Trophoblast cell (in vitro differentiated cells and primary cell): ENCODE data around the gene AANAT.

Experiments
- DNase-seq, 2 donors: peaks; one replicate each; pipeline ENCODE4 v3.0.0-alpha.2; 2016
- H2AFZ ChIP-seq: 2 replicates; pipeline ENCODE4 v1.6.1; 2013; ENCODE audit warnings: low read length, moderate library complexity, mild to moderate bottlenecking; ENCODE audit not compliant: insufficient read depth, poor library complexity
- H2AK5ac ChIP-seq: 2 replicates; pipeline ENCODE4 v1.6.1; 2013; ENCODE audit warnings: mild to moderate bottlenecking, low read length
- H2BK120ac ChIP-seq: 2 replicates; pipeline ENCODE4 v1.6.1; 2013; ENCODE audit warnings: low read length, mild to moderate bottlenecking, moderate library complexity; ENCODE audit not compliant: insufficient read depth, poor library complexity
- H2BK12ac ChIP-seq: 2 replicates; pipeline ENCODE4 v1.6.1; 2013; ENCODE audit warnings: mild to moderate bottlenecking, low read length, moderate library complexity
- H2BK5ac ChIP-seq: 2 replicates; pipeline ENCODE4 v1.6.1; 2013; ENCODE audit warnings: low read length, low read depth, moderate library complexity, mild to moderate bottlenecking; ENCODE audit not compliant: poor library complexity
- H3K14ac ChIP-seq: 2 replicates; pipeline ENCODE4 v1.6.1; 2013; ENCODE audit warnings: mild to moderate bottlenecking, low read length
- H3K18ac ChIP-seq: 2 replicates; pipeline ENCODE4 v1.6.1; 2013; ENCODE audit warnings: mild to moderate bottlenecking, low read length
- H3K23ac ChIP-seq: 2 replicates; pipeline ENCODE4 v1.6.1; 2013; ENCODE audit warnings: low read length
- H3K27ac ChIP-seq: 2 replicates; pipeline ENCODE4 v1.5.1; 2013; ENCODE audit warnings: low read depth, mild to moderate bottlenecking, inconsistent platforms, low read length, moderate library complexity
- H3K27me3 ChIP-seq: 2 replicates; pipeline ENCODE4 v1.6.1; 2013; ENCODE audit warnings: inconsistent platforms, mild to moderate bottlenecking, low read length, moderate library complexity; ENCODE audit not compliant: insufficient read depth
- H3K36me3 ChIP-seq, 2 experiments: 1 replicate in 1 of 2; 2 replicates in 1 of 2; pipeline ENCODE4 v1.6.1; 2013; ENCODE audit warnings: low read length in 2 of 2, mild to moderate bottlenecking in 2 of 2, moderate library complexity in 1 of 2; ENCODE audit not compliant: insufficient read depth in 2 of 2, control insufficient read depth in 1 of 2
- H3K4ac ChIP-seq: 2 replicates; pipeline ENCODE4 v1.6.1; 2013; ENCODE audit warnings: low read depth, mild to moderate bottlenecking, low read length, moderate library complexity
- H3K4me1 ChIP-seq, 2 experiments: 1 replicate in 1 of 2; 2 replicates in 1 of 2; pipeline ENCODE4 v1.6.1; 2013; ENCODE audit warnings: low read length in 2 of 2, mild to moderate bottlenecking in 2 of 2, moderate library complexity in 1 of 2; ENCODE audit not compliant: insufficient read depth in 2 of 2, control insufficient read depth in 1 of 2
- H3K4me2 ChIP-seq: 2 replicates; pipeline ENCODE4 v1.6.1; 2013; ENCODE audit warnings: inconsistent platforms, mild to moderate bottlenecking, low read length, moderate library complexity
- H3K4me3 ChIP-seq: 2 replicates; pipeline ENCODE4 v1.5.1; 2013; ENCODE audit warnings: mild to moderate bottlenecking, low read depth, low read length, inconsistent platforms
- H3K79me1 ChIP-seq: one replicate; pipeline ENCODE4 v1.6.1; 2013; ENCODE audit warnings: low read length
- H3K79me2 ChIP-seq: 2 replicates; pipeline ENCODE4 v1.6.1; 2013; ENCODE audit warnings: low read length, mild to moderate bottlenecking; ENCODE audit not compliant: control insufficient read depth, insufficient read depth, poor library complexity
- H3K9ac ChIP-seq: 2 replicates; pipeline ENCODE4 v1.6.1; 2013; ENCODE audit warnings: mild to moderate bottlenecking, low read length
- H3K9me3 ChIP-seq: 2 replicates; pipeline ENCODE4 v1.6.1; 2013; ENCODE audit warnings: low read depth, mild to moderate bottlenecking, control low read depth, inconsistent platforms, low read length; ENCODE audit not compliant: insufficient read depth
- H4K12ac ChIP-seq: 2 replicates; pipeline ENCODE4 v1.6.1; 2013; ENCODE audit warnings: low read depth, mild to moderate bottlenecking, low read length, moderate library complexity
- H4K8ac ChIP-seq: 2 replicates; pipeline ENCODE4 v1.6.1; 2013; ENCODE audit warnings: low read depth, mild to moderate bottlenecking, low read length, moderate library complexity
- H4K91ac ChIP-seq: one replicate; pipeline ENCODE4 v1.6.1; 2013; ENCODE audit warnings: low read depth, mild to moderate bottlenecking, low read length, moderate library complexity
- WGBS: extraction: QIAGEN DNeasy Blood & Tissue Kit; methylation state at CpG from one replicate; pipeline ENCODE4 v1.1.7; 2013; ENCODE audit warnings: missing lambda C conversion rate; ENCODE audit not compliant: insufficient read length, insufficient coverage; ENCODE audit errors: extremely low coverage; 5-methylcytosine and 5-hydroxymethylcytosine counted together

AANAT gene

DNA sequence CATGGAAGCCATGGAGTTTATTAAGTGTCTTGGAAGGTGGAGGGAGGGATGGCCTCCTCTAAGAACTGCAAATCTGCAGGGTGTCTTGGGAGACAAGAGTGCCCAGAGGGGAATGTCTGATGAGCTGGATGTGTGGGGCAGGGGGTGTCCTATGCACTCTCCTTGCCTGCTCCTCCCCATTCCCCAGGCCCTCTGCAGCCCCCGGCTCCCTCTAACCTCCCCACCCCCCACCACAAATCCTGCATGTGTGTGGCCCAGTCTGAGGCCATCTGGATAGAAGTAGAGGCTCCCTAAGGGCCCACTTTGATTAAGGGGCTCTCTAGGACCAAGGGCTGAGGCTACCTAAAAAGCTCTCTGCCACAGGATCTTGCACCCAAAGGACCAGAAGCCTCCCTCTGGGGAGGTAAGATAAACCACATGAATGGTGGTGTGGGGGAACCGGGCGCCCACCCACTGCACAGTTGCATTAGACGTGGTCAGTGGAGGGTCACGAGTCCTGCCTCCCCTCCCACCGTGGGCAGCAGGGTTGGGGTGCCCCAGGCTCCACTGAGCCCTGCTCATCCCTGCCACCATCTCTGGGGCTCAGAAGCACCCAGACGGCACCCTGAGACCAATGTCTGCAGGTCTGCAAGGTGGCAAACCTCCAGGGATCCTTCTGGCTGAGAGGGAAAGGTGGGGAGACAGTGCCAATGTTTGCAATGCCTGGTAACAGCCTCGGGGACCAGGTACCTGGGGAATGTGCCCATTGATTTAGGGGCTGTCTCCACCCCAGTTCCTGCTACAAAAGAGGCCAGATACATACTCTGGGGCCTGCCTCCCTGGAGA, 618 bp downstream of the AANAT start:
- Histone ChIP-seq H3K14ac (no peak overlapping the region), H2AFZ (no peak overlapping the region), H3K9ac (no peak overlapping the region), H3K4me1 (no peaks in the 10 kb centered on the region), H3K23ac (no peak overlapping the region), H2AK5ac (no peak overlapping the region), H4K91ac (no peak overlapping the region), H3K9me3 (no peaks in the 10 kb centered on the region), H3K79me1 (no peaks in the 10 kb centered on the region), H2BK12ac (no peak overlapping the region), H3K4ac (no peak overlapping the region), H3K27ac (no peak overlapping the region), H4K8ac (no peak overlapping the region), H4K12ac (no peak overlapping the region), H2BK5ac (no peak overlapping the region), H3K79me2 (no peaks in the 10 kb centered on the region), H2BK120ac (no peak overlapping the region), H3K4me3 (no peak overlapping the region), H3K4me2 (no peak overlapping the region), H3K36me3 (peaks cover 6 to 10% of the 10 kb centered on the region in 2 experiments), H3K27me3 (no peaks in the 10 kb centered on the region), H3K18ac (no peak overlapping the region)
- no peak for DNase-seq
- WGBS, result no CpG with 5 or more reads among the region's 8 CpGs

DNA sequence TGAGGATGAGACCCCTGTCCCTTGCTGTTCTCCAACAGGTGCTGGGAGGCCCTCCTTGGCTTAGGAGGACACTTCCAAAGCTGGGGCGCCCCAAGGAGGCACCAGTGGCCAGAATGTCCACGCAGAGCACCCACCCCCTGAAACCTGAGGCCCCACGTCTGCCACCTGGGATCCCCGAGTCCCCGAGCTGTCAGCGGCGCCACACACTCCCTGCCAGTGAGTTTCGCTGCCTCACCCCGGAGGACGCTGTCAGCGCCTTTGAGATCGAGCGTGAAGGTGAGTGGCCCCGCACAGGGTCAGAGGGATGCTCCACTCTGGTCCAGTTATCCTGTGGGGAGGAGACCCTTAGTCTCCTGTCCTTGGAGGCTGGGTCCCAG, 1.2 kb downstream of the AANAT start:
- H3K4me2 ChIP-seq, result no peak overlapping the region
- no peak overlapping the region for H4K91ac ChIP-seq
- H3K27ac ChIP-seq, result no peak overlapping the region
- H3K36me3 ChIP-seq, result peaks cover 6 to 10% of the 10 kb centered on the region in 2 experiments
- no peak for DNase-seq
- no peak overlapping the region for H3K4ac ChIP-seq
- no peak overlapping the region for H4K8ac ChIP-seq
- no peaks in the 10 kb centered on the region for H3K4me1 ChIP-seq
- H2BK5ac ChIP-seq, result no peak overlapping the region
- no peak overlapping the region for H3K14ac ChIP-seq
- H3K23ac ChIP-seq, result no peak overlapping the region
- H2BK12ac ChIP-seq, result no peak overlapping the region
- no peak overlapping the region for H2AFZ ChIP-seq
- no CpG with 5 or more reads among the region's 14 CpGs for WGBS
- H3K9me3 ChIP-seq, result no peaks in the 10 kb centered on the region
- H3K9ac ChIP-seq, result no peak overlapping the region
- no peak overlapping the region for H2AK5ac ChIP-seq
- H3K4me3 ChIP-seq, result no peak overlapping the region
- H3K18ac ChIP-seq, result no peak overlapping the region
- H2BK120ac ChIP-seq, result no peak overlapping the region
- H3K79me1 ChIP-seq, result no peaks in the 10 kb centered on the region
- H4K12ac ChIP-seq, result no peak overlapping the region
- H3K27me3 ChIP-seq, result no peaks in the 10 kb centered on the region
- no peaks in the 10 kb centered on the region for H3K79me2 ChIP-seq

GRCh38 chr17:76469076-76469990, 1.9 kb downstream of the AANAT start:
- Histone ChIP-seq H3K23ac (no peak overlapping the region), H3K4me2 (no peak overlapping the region), H4K91ac (no peak overlapping the region), H2BK120ac (no peak overlapping the region), H3K27me3 (no peaks in the 10 kb centered on the region), H2AK5ac (no peak overlapping the region), H3K4me3 (no peak overlapping the region), H3K79me2 (no peaks in the 10 kb centered on the region), H3K18ac (no peak overlapping the region), H3K36me3 (peaks cover 6 to 10% of the 10 kb centered on the region in 2 experiments), H3K27ac (no peak overlapping the region), H3K9ac (no peak overlapping the region), H3K4me1 (no peaks in the 10 kb centered on the region), H3K4ac (no peak overlapping the region), H3K79me1 (no peaks in the 10 kb centered on the region), H3K14ac (no peak overlapping the region), H2BK5ac (no peak overlapping the region), H2BK12ac (no peak overlapping the region), H4K8ac (no peak overlapping the region), H2AFZ (no peak overlapping the region), H3K9me3 (no peaks in the 10 kb centered on the region), H4K12ac (no peak overlapping the region)
- WGBS, result no CpG with 5 or more reads among the region's 38 CpGs
- DNase-seq, result no peak

DNA sequence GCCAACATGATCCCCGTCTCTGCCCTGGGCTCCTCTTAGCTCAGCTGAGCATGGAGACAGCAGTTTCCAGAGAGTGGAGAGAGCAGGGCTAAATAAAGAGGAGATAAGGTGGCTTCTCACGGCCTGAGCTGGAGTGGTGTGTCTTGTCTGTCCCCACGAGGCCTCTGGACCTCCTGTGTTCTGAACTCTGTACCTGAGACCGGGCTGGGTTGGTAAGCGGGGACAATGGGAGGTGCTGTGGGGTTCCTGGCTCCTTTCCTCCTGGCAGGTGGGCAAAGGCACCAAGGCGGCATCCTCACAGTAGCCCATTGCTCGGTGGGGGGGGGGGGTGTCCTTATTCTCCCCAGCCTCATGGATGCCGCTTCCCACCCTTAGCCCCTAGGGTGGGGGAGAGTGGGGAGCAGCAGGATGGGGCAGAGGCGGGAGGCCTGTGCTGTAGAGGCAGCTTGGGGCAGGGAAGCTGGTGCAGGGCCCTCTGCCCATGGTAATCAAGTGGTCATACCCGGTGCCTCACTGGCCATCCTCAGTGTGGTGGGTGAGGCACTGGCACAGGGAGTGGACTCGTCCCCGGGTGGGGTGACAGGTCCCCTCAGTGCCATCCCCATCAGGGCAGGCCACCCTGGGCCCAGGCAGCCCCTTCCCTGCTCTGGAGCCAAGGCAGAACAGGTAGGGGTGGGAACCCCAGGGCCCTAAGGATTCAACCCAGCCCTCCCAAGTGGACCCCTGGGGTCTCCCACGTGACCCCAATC, 2.8 kb downstream of the AANAT start:
- Histone ChIP-seq H2BK5ac (no peak overlapping the region), H3K9me3 (no peaks in the 10 kb centered on the region), H4K12ac (no peak overlapping the region), H4K91ac (no peak overlapping the region), H3K79me2 (no peaks in the 10 kb centered on the region), H3K27ac (no peak overlapping the region), H2AK5ac (no peak overlapping the region), H2BK12ac (no peak overlapping the region), H3K27me3 (no peaks in the 10 kb centered on the region), H3K14ac (no peak overlapping the region), H3K79me1 (no peaks in the 10 kb centered on the region), H2BK120ac (no peak overlapping the region), H3K4ac (no peak overlapping the region), H3K36me3 (peaks cover 6 to 10% of the 10 kb centered on the region in 2 experiments), H3K4me3 (no peak overlapping the region), H3K4me1 (no peaks in the 10 kb centered on the region), H2AFZ (no peak overlapping the region), H3K9ac (no peak overlapping the region), H3K23ac (no peak overlapping the region), H4K8ac (no peak overlapping the region), H3K18ac (no peak overlapping the region), H3K4me2 (no peak overlapping the region)
- DNase-seq, result no peak
- no CpG with 5 or more reads among the region's 13 CpGs for WGBS
